ENCODE data around the gene OPRM1.
"Not testable (repeated sequence)": the region's sequence is repeated elsewhere in the genome, so short reads cannot be mapped to it uniquely, and the experiment has no call there.

The OPRM1 gene

DNA sequence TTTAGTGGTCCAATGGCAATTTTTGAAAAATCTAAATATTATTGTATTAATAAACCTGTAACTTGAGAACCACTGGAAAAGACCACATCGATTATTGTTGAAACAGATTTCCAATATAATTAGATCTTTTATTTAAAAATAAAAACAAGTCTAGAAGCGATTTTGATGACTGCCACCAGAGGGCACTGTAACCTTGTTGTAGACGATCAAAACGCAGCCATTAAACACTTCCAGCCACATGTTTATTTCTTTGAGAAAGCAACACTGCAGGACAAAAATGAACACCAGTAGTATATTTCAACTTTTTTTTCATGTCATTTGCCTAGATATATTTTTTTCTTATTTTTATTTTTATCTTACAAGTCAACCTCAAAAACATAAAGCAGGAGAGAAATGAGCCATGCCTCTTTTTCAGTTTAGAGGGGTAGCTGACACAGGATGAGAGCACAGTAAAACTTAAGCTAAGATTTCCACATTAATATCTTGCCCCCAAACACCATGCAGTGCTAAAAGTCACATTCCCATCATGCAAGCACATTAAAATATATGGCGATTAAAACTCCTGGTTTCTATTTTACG is 115.4 kb downstream of the OPRM1 start:
- Mint-ChIP-seq H3K36me3 (peaks cover 4% of the 10 kb centered on the region), H3K27ac (peak overlapping the region; percentile 93), H3K4me3 (no peak overlapping the region), H3K9me3 (ENCODE audit: low read depth) (no peaks in the 10 kb centered on the region), H3K4me1 (ENCODE audit: low read depth) (peaks cover 51% of the 10 kb centered on the region), H3K27me3 (no peaks in the 10 kb centered on the region)

DNA sequence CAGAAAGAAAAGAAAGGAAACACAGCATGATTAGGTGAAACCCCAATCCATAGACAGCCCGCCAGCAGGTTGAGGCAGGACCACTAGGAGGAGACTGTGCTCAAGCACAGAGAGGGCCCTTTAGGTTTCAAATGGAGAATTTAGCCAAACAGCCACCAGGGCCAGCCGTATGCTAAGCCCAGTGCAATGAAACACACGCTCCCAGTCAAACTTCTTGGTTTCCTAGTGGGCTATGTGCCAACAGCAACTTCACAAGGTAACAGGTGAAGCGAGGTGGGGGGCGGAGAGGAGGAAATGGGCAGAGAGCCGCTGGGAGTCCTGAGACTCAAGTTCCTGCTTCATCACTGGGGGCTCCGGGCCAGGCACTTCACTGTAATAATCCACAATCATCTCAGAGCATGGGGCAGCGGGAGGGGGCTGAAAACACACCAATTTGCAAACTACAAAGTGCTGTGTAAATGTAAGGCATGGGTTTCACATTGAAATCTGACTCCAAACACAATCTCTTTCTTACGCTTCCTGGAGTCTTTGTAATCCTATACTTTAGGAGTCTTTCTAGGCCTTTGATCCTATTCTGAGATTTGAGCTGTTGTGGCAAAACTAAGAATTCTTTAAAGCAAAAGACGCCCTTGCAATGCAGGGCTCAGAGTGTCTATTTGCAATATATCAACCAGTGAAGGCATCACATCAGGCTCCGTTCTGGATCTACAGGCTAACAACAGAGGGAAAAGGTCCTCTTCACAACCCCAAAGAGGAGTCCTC is 117.3 kb downstream of the OPRM1 start:
- Mint-ChIP-seq H3K9me3 (ENCODE audit: low read depth) (no peaks in the 10 kb centered on the region), H3K36me3 (peaks cover 9% of the 10 kb centered on the region), H3K4me1 (ENCODE audit: low read depth) (peaks cover 58% of the 10 kb centered on the region), H3K4me3 (peak overlapping the region; percentile 59), H3K27me3 (no peaks in the 10 kb centered on the region), H3K27ac (peak overlapping the region; percentile 93)

DNA sequence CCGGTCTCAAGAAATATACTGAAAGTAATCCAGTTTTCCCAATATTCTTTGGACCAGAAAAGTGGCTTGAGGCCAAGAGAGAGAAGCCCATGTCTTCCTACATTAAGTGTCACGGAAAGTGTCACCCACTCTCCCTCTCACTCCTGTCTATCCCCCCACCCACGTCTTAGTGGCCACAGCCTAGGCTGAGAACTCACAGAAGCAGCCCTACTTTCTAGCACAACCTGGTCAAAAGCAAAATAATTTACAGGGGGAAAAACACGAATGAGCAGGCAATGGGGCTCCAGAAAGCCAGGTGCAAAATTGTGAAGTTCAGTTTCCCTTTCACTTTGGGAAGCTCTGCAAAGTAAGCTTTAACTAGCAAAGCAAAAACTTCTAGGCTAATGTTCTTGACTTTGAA is 118.0 kb downstream of the OPRM1 start:
- Mint-ChIP-seq H3K27ac (peak overlapping the region; percentile 93), H3K4me3 (peak overlapping the region; percentile 59), H3K9me3 (ENCODE audit: low read depth) (no peaks in the 10 kb centered on the region), H3K27me3 (no peaks in the 10 kb centered on the region), H3K4me1 (ENCODE audit: low read depth) (peaks cover 58% of the 10 kb centered on the region), H3K36me3 (peaks cover 9% of the 10 kb centered on the region)

DNA sequence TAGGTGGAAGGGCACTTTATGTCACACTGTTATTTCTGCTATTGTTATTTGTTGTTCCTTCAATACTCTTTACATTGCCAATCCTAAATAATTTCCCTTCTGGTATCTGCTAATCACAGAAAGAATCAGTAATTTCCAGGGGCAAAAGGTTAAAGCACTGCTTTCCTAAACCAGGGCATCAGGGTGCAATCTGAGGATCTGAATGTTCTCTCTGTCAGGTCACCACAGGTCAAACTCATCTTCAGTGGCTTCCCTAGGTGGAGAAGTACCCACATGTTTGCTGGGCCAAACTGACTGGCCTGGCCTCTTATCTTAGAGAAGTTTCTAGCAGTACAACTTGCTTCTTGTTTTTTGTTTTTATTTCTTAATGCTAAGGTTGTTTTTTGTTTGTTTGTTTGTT is 118.7 kb downstream of the OPRM1 start:
- Mint-ChIP-seq H3K4me1 (ENCODE audit: low read depth) (peaks cover 58% of the 10 kb centered on the region), H3K36me3 (peaks cover 9% of the 10 kb centered on the region), H3K4me3 (peak overlapping the region; percentile 59), H3K27ac (peak overlapping the region; percentile 93), H3K27me3 (no peaks in the 10 kb centered on the region), H3K9me3 (ENCODE audit: low read depth) (no peaks in the 10 kb centered on the region)

DNA sequence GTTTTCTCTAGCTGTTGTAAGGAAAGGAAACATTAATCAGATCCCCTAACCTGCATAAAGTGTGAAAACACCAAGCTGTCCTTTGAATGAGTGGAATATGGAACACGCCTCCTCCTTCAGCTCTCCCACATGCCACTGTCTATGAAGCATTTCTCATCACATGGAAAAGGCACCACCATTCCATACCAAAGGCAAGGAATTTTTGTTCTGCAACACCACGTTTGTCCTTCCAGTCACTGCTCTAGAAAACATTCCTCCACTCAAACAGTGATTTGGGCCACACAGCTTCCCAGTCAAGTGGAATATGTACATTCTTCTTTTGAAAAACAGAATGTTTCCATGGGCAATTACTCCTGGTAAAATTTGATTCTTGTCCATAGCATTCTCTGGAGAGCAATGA is 120.1 kb downstream of the OPRM1 start:
- Mint-ChIP-seq H3K27ac (peak overlapping the region; percentile 46), H3K36me3 (peaks cover 9% of the 10 kb centered on the region), H3K27me3 (no peaks in the 10 kb centered on the region), H3K4me3 (no peak overlapping the region), H3K9me3 (ENCODE audit: low read depth) (no peaks in the 10 kb centered on the region), H3K4me1 (ENCODE audit: low read depth) (peaks cover 56% of the 10 kb centered on the region)

DNA sequence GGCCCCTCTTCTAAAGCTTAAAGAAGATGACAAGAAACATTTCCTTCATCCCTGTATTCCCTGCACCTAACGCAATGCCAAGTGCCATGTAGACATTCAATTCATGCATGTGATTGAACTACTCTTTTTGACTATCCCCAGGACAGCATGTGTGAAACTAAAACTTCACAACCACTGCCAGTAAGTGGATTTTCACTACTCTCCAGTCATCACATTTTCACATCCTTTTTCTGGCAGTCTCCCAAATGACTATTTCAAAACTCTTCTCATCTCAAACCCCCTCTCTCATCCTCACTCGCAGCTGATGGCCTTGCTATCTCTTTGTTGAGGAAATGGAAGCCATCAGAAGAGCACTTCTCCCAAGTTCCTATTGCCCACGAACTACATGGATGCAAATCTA is 122.6 kb downstream of the OPRM1 start:
- peaks cover 22% of the 10 kb centered on the region for H3K36me3 Mint-ChIP-seq
- peaks cover 57% of the 10 kb centered on the region for H3K4me1 Mint-ChIP-seq (ENCODE audit: low read depth)
- no peak overlapping the region for H3K4me3 Mint-ChIP-seq
- H3K27ac Mint-ChIP-seq = no peak overlapping the region
- H3K9me3 Mint-ChIP-seq (ENCODE audit: low read depth) = no peaks in the 10 kb centered on the region
- H3K27me3 Mint-ChIP-seq = no peaks in the 10 kb centered on the region

DNA sequence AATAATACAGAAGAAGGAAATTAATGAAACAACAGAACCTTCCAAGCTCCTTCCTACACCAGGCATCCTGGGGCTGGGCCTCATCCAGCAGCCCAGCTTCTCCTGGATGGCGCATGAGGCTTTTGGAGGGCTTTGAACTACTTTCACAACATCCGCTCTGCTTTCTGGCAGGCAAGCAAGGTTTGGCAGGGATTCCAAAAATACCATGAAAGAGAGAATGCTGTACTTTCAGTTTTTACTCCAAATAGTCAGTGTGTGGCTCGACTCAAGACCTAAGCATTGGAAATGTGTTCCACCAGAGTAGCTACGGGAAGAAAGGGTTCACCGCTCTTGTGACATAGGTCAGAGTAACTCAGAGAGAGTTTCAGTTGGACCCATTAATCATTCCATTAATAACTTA is 125.4 kb downstream of the OPRM1 start:
- Mint-ChIP-seq H3K36me3 (peaks cover 30% of the 10 kb centered on the region), H3K27me3 (no peaks in the 10 kb centered on the region), H3K4me3 (peak overlapping the region; percentile 1), H3K9me3 (ENCODE audit: low read depth) (no peaks in the 10 kb centered on the region), H3K27ac (peak overlapping the region; percentile 89), H3K4me1 (ENCODE audit: low read depth) (peaks cover 49% of the 10 kb centered on the region)

DNA sequence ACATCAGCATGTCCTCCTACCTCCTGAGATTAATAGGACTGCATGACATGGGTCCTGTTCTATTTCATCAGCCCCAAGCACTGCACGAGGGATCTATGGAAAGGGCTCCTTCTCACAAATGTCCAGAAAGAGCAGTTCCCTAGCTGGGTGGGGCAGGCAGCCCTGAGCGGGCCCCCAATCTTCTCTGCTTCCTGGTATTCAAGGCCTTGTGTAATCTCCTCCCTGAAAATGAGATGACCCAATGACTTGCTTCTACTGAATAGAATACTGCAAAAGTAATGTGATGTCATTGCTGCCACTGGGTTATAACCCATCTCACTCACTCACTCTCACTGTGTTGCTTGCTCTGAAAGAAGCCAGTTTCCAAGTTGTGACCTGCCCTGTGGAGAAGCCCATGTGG is 126.4 kb downstream of the OPRM1 start:
- peaks cover 36% of the 10 kb centered on the region for H3K36me3 Mint-ChIP-seq
- peak overlapping the region; percentile 87 for H3K27ac Mint-ChIP-seq
- no peak overlapping the region for H3K4me3 Mint-ChIP-seq
- no peaks in the 10 kb centered on the region for H3K9me3 Mint-ChIP-seq (ENCODE audit: low read depth)
- no peaks in the 10 kb centered on the region for H3K27me3 Mint-ChIP-seq
- peaks cover 56% of the 10 kb centered on the region for H3K4me1 Mint-ChIP-seq (ENCODE audit: low read depth)

DNA sequence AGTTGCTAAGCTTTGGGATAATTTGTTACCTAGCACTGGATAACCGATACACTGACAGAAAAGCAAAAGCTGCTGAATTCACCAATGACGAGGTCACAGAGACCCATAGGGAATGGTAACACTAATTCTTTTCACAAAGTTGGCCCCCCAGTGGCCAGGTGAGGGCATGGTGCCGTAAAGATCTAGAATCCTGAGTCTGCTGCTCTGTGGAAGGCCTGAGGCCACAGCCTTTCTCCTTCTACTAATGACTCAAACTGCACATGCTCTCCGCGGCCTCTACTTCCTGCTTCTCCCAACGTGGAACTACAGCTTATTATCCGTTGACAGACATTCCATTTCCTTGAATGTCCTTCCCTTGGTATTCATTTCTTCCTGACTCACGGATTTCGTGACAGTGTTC is 127.1 kb downstream of the OPRM1 start:
- Mint-ChIP-seq H3K36me3 (peaks cover 34% of the 10 kb centered on the region), H3K27me3 (no peaks in the 10 kb centered on the region), H3K4me3 (no peak overlapping the region), H3K27ac (peak overlapping the region; percentile 87), H3K9me3 (ENCODE audit: low read depth) (no peaks in the 10 kb centered on the region), H3K4me1 (ENCODE audit: low read depth) (peaks cover 57% of the 10 kb centered on the region)

DNA sequence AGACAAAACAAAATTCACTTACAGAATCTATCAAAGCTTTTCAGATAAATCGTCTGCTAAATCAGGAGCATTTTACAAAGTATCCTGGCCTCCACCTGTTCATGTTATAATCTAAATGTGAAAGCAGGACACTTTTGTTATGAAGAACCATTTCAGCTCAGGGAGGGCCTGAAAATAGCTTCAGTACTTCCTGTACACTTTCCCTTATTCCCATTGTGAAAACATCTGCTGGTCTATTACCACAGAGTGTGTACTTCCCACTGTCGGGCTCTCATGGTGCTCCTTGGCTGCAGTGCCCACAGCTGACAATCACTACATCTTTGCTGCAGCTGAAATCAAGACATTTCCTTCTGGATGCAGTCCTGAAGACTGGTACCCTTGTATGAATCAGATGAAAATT is 128.1 kb downstream of the OPRM1 start:
- Mint-ChIP-seq H3K36me3 (peaks cover 38% of the 10 kb centered on the region), H3K27ac (peak overlapping the region; percentile 69), H3K9me3 (ENCODE audit: low read depth) (no peaks in the 10 kb centered on the region), H3K27me3 (no peaks in the 10 kb centered on the region), H3K4me1 (ENCODE audit: low read depth) (peaks cover 66% of the 10 kb centered on the region), H3K4me3 (no peak overlapping the region)

DNA sequence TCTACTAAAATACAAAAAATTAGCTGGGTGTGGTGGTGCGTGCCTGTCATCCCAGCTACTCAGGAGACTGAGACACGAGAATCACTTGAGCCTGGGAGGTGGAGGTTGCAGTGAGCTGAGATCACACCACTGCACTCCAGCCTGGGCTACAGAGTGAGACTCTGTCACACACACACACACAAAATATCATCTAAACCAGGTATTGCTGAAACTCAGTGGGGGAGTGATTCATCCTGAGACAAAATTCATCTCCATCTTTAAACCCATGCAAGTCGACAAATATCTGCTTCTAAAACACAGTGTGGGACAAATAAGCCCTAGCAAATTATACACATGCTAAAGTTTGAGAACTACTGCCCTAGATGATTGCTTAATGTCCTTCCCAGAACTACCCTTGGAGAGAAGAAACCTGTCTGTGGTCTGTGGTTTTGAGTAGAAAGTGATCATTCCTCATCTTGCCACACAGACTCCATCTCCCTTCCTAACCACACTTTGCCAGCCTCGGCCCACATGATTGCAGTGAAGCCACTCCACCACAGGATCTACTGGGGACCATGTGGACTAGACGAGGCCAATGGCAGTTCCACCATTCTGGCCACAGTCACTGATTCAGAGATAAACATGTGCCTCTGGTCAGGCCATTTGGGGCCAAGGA is 130.3 kb downstream of the OPRM1 start:
- Mint-ChIP-seq H3K27ac (peak overlapping the region; percentile 86), H3K36me3 (peaks cover 50% of the 10 kb centered on the region), H3K4me1 (ENCODE audit: low read depth) (peaks cover 86% of the 10 kb centered on the region), H3K4me3 (no peak overlapping the region), H3K27me3 (no peaks in the 10 kb centered on the region), H3K9me3 (ENCODE audit: low read depth) (no peaks in the 10 kb centered on the region)

DNA sequence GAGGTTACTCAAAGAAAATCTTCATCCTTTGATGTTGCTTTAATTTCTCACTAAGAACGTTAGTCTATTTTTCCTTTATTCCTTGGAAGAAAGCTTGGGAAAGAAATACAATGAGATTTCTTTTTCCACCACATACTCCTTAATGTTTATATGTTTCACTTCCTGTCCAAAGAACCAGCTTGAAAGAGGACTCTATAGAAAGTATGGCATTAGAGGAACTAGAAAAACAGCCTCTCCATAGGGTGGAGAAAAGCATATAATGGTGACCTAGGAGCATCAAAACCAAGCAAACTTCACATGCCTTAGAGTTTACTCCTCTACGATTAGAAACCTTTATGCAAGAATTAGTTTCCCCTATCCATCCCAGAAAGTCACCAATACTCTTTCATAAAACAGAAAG is 131.1 kb downstream of the OPRM1 start:
- Mint-ChIP-seq H3K27ac (peak overlapping the region; percentile 59), H3K4me1 (ENCODE audit: low read depth) (peaks cover 89% of the 10 kb centered on the region), H3K36me3 (peaks cover 48% of the 10 kb centered on the region), H3K4me3 (no peak overlapping the region), H3K9me3 (ENCODE audit: low read depth) (no peaks in the 10 kb centered on the region), H3K27me3 (no peaks in the 10 kb centered on the region)

DNA sequence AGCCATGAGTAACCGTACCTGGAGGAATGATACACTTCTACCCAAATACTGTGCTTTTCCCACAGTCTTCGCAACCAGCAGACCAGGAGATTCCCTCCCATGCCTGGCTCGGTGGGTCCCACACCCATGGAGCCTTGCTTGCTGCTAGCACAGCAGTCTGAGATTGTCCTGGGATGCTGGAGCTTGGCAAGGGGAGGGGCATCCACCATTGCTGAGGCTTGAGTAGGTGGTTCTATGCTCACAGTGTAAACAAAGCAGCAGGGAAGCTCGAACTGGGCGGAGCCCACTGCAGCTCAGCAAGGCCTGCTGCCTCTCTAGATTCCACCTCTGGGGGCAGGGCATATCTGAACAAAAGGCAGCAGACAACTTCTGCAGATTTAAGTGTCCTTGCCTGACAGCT is 133.4 kb downstream of the OPRM1 start:
- H3K27me3 Mint-ChIP-seq; H3K9me3 Mint-ChIP-seq (ENCODE audit: low read depth): not testable (repeated sequence)
- peak overlapping the region; percentile 69 for H3K27ac Mint-ChIP-seq
- peaks cover 88% of the 10 kb centered on the region for H3K4me1 Mint-ChIP-seq (ENCODE audit: low read depth)
- H3K4me3 Mint-ChIP-seq = peak overlapping the region; percentile 6
- peaks cover 44% of the 10 kb centered on the region for H3K36me3 Mint-ChIP-seq

DNA sequence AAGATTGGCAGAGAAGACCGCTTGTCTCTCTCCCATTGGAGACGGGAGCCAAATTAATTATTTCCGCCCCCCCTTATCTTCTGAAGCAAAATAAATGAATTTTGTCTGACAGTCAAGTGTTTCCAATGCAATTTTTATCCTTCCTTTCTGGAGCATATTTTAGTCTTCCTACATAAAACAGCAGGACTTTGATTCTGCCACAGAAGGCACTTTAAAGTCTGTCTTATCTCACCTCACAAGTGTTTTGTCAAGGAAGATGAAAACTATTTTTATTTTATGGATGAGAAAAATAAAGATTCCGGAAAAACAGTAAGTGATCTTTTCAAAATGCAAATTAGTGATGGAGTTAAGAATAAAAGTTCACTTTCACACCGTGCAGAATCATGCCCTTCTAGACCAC is 140.4 kb downstream of the OPRM1 start:
- Mint-ChIP-seq H3K9me3 (ENCODE audit: low read depth) (peaks cover 5% of the 10 kb centered on the region), H3K27me3 (no peaks in the 10 kb centered on the region), H3K27ac (peak overlapping the region; percentile 72), H3K4me3 (no peak overlapping the region), H3K36me3 (peaks cover 31% of the 10 kb centered on the region), H3K4me1 (ENCODE audit: low read depth) (peaks cover 61% of the 10 kb centered on the region)

DNA sequence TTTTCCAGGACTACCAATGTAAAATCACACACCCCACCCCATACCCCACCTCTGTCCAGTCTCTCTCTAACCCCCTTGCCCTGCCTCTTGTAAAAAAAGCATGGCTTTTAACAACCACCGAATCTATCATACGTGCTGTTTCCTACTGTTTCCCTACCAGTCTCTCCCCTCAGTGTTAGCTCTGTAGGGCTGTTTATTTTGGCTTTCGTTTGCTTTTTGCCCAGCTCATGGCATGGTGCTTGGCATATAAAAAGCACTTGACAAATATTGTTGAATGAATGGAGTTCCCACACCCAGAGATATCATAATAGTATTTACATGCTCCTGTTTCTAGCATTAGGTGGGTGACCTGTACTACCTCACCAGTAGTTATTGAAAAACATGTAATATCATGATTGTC is 148.2 kb downstream of the OPRM1 start:
- no peak overlapping the region for H3K4me3 Mint-ChIP-seq
- peaks cover 47% of the 10 kb centered on the region for H3K4me1 Mint-ChIP-seq (ENCODE audit: low read depth)
- H3K27ac Mint-ChIP-seq = peak overlapping the region; percentile 76
- no peaks in the 10 kb centered on the region for H3K9me3 Mint-ChIP-seq (ENCODE audit: low read depth)
- peaks cover 35% of the 10 kb centered on the region for H3K36me3 Mint-ChIP-seq
- no peaks in the 10 kb centered on the region for H3K27me3 Mint-ChIP-seq

Measured in activated naive CD8-positive, alpha-beta T cell (primary cell).